Heart right ventricle (tissue), 16 donors: ENCODE results near the gene IGSF3. TPM values are rescaled to one million over a fixed set of nuclear protein-coding genes. Genes with fewer than 3 reads are reported as not detected.

Source experiments
- ATAC-seq, 8 donors: fragments of 200-7000 bp; cut with Tn5 transposase; one replicate each; pipeline ENCODE4 v1.9.1; 2020; ENCODE audit warnings: mild to moderate bottlenecking in 8 of 8, moderate library complexity in 8 of 8, moderate number of reproducible peaks in 1 of 8
- DNase-seq, 2 donors: peaks; one replicate each; pipeline ENCODE4 v3.0.0-alpha.2; 2020
- H3K27ac ChIP-seq, 10 donors: fragments of 200-600 bp; sonication (generic) in 2 of 10; one replicate each; pipeline versions ENCODE4 v1.5.0 to v1.8.0; 2020 to 2022; ENCODE audit warnings: mild to moderate bottlenecking in 3 of 10
- H3K27me3 ChIP-seq, 7 donors: fragments of 200-600 bp; one replicate each; pipeline ENCODE4 v1.8.0; 2021 to 2022; ENCODE audit warnings: mild to moderate bottlenecking in 2 of 7
- H3K36me3 ChIP-seq, 9 donors: fragments of 200-600 bp; sonication (generic) in 1 of 9; one replicate each; pipeline versions ENCODE4 v1.5.0 to v1.8.0; 2020 to 2022; ENCODE audit warnings: mild to moderate bottlenecking in 2 of 9
- H3K4me1 ChIP-seq, 9 donors: fragments of 200-600 bp; sonication (generic) in 1 of 9; one replicate each; pipeline versions ENCODE4 v1.5.0 to v1.8.0; 2020 to 2022; ENCODE audit warnings: mild to moderate bottlenecking in 4 of 9
- H3K4me3 ChIP-seq, 10 donors: fragments of 200-600 bp; sonication (generic) in 2 of 10; one replicate each; pipeline versions ENCODE4 v1.5.0 to v1.8.0; 2020 to 2022; ENCODE audit warnings: mild to moderate bottlenecking in 7 of 10, moderate library complexity in 2 of 10
- H3K9me3 ChIP-seq, 11 donors: fragments of 200-600 bp in 10 of 11; sonication (generic) in 2 of 11; one replicate each; pipeline versions ENCODE4 v1.5.0 to v1.8.0; 2013 to 2022; ENCODE audit warnings: mild to moderate bottlenecking in 2 of 11, control low read depth in 1 of 11, moderate library complexity in 1 of 11
- WGBS, 2 donors: extraction: QIAGEN DNeasy Blood & Tissue Kit; methylation state at CpG; one replicate each; pipeline ENCODE4 v1.1.7; 2013; ENCODE audit warnings: inconsistent platforms in 1 of 2; 5-methylcytosine and 5-hydroxymethylcytosine counted together
- intact Hi-C, 10 donors: fragments of 100-400 bp; cut with DNase I; formaldehyde crosslinking; loops; one replicate each; pipeline versions ENCODE4 v1.11.1 to v1.14.2; 2022
- polyA plus RNA-seq, 2 donors: library from polyadenylated mRNA; stranded (reverse); fragments of 200-250 nt; gene quantifications; one replicate each; pipeline ENCODE4 v1.2.3, GENCODE V29; 2013
- total RNA-seq, 10 donors: library from RNA; stranded (reverse); fragmentation: NEBNext Ultra II Directional in 3 of 10; extraction: Animal tissue kit (Norgen Biotek cat#: 25700) in 3 of 10; gene quantifications; one replicate each; pipeline versions ENCODE4 v1.2.1 to v1.2.4, GENCODE V29; 2021 to 2023
- TF ChIP-seq, protein P1 (sequence below), 9 donors: fragments of 200-600 bp; sonication (generic) in 2 of 9; IDR thresholded peaks; one replicate each; pipeline versions ENCODE4 v1.5.0 to v1.8.0; 2021 to 2022; ENCODE audit warnings: antibody characterized with exemption in 9 of 9, mild to moderate bottlenecking in 5 of 9, moderate library complexity in 1 of 9
- donor health status: Arrhythmogenic right ventricular cardiomyopathy.
- donor health status: ischemic (EF 13 %, LVEDD 7.1; RV severe dilation, severe dysfunction).
- donor health status: healthy with polysubstance abuse.
- donor health status: DM: no; HTN: yes; CAD: no.
- donor health status: DM: no; HTN: no; CAD: no.
- donor health status: ischemic (EF 25% LVEDD 6.9; RV normal size, moderate dysfunction).
- donor health status: ischemic (EF 25% LVEDD 5.7; RV mildly dilated, moderate dysfunction).
- donor health status: healthy.
- donor health status: DM: yes; HTN: yes; CAD: no.
- donor health status: Ischemic cardiomyopathy.
- donor health status: ischemic (EF 35%, LVEDD 5.7; RV mildly dilated, moderate dysfunction).
- donor health status: nonischemic (EF 11% LVEDD 7.7; RV severe dilation, severe dysfunction).
- donor health status: DM: yes; HTN: yes; CAD: no.
- donor health status: PGD.
- donor health status: ischemic (EF 29% LVEDD 5.4; RV normal size, mild dysfunction).
- donor health status: nonischemic (EF 23%, LVEDD 6.1; RV moderate dilation, normal function).

Gene IGSF3
- total and polyA plus RNA-seq, 12 donors: 4.0 to 21.2 (median 12.8) TPM

DNA sequence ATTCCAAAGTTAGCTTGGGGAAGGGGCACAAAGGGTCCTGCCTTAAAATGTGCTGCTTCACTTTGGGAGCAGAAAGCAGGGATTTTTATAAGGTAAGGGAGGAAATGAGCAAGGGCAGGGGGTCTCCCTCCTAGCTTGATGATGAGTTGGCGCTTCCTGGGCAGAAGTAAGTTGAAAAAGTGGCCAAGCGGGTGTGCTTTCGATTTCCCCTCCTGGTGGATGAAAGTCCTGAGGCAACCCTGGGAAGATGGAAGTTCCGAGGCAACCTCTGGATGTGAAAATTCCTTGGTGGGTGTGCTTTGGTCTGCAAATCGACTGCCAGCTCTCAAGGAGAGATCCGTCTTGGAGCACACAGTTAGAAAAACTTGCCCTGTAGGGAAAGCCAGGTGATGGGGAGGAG, 45.0 kb upstream of the IGSF3 start:
- ATAC-seq (no peak), DNase-seq (no peak)
- Histone ChIP-seq H3K36me3 (no peaks in the 10 kb centered on the region), H3K27ac (no peak overlapping the region), H3K9me3 (no peaks in the 10 kb centered on the region), H3K27me3 (peaks cover 0 to 4% (median 0%) of the 10 kb centered on the region in 7 donors), H3K4me3 (no peak overlapping the region), H3K4me1 (peaks cover 0 to 5% (median 0%) of the 10 kb centered on the region in 9 donors)
- intact Hi-C loops: no loop called here
- 62 to 79% methylated on average over 6 of the region's 6 CpGs for WGBS, 2 donors
- TF ChIP-seq, protein P1, sequence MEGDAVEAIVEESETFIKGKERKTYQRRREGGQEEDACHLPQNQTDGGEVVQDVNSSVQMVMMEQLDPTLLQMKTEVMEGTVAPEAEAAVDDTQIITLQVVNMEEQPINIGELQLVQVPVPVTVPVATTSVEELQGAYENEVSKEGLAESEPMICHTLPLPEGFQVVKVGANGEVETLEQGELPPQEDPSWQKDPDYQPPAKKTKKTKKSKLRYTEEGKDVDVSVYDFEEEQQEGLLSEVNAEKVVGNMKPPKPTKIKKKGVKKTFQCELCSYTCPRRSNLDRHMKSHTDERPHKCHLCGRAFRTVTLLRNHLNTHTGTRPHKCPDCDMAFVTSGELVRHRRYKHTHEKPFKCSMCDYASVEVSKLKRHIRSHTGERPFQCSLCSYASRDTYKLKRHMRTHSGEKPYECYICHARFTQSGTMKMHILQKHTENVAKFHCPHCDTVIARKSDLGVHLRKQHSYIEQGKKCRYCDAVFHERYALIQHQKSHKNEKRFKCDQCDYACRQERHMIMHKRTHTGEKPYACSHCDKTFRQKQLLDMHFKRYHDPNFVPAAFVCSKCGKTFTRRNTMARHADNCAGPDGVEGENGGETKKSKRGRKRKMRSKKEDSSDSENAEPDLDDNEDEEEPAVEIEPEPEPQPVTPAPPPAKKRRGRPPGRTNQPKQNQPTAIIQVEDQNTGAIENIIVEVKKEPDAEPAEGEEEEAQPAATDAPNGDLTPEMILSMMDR (IDR thresholded peaks at IDR 0.05): no peak

DNA sequence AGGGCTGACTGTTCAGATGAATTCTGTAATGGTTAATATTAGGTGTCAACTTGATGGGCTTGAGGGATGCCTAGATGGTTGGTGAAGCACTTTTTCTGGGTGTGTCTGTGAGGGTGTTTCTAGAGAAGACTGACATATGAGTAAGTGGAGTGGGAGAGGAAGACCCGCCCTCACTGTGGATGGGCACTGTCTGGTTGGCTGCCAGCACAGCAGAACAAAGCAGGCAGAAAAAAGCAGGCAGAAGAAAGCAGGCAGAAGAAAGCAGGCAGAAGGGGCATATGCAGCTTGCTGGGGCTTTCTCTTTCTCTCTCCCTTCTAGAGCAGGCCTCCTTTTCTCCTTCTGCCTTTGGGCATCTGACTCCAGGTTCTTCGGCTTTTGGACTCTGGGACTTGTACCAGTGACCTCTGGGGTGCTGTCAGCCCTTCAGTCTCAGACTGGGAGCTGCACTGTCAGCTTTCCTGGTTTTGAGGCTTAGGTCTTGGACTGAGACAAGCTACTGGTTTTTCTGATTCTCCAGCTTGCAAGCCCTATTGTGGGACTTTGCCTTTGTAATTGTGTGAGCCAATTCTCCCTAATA, 43.8 kb upstream of the IGSF3 start:
- Histone ChIP-seq H3K4me1 (peaks cover 0 to 5% (median 0%) of the 10 kb centered on the region in 9 donors), H3K36me3 (no peaks in the 10 kb centered on the region), H3K27me3 (peaks cover 0 to 5% (median 0%) of the 10 kb centered on the region in 7 donors), H3K4me3 (no peak overlapping the region), H3K9me3 (no peaks in the 10 kb centered on the region), H3K27ac (no peak overlapping the region)
- 70 to 71% methylated on average over 2 of the region's 2 CpGs for WGBS, 2 donors
- DNase-seq: no peak
- intact Hi-C loops: no loop called here
- ATAC-seq: peak in 2 of 8 donors; percentile 37 to 50
- TF ChIP-seq, protein P1 (IDR thresholded peaks at IDR 0.05): no peak

DNA sequence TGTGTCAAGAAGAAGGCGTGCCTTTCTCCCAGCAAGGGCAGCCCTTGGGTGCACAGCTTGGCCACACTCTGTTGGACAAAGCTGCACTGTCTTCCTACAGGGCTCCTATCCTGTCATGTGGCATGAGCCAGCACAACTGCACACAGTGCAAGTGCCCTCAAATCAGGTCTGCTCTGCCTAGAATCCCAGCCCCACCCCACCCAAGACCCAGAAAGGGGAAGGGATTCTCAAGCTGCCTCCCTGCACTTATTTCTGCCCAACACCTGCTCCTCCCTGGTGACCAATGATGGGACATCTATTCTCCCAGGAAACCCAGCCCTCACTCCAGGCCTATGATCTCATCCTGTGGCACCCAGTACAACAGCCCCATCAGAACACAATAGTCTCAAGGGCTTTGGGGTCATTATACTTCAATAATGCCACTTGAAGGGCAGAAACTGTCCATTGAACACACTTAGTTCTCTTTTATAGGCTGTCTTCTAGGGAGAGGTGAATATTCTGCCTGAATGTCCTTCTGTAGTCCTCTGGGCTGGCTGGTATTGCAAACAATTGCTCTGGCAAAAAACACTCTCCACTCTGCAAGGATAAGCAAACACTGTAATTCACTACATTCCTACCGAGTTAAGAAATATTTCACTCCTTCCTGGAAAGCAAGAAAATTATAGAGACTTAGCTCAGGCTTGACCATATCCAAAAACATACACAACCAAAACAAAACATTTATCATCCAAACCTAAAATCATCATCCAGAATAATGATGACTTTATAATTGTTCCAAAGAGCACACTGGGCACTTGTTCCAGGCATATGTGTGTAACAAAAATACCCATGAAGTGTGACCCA, 43.1 kb upstream of the IGSF3 start:
- no peak for DNase-seq
- Histone ChIP-seq H3K4me3 (no peak overlapping the region), H3K27ac (no peak overlapping the region), H3K9me3 (no peaks in the 10 kb centered on the region), H3K4me1 (peaks cover 0 to 5% (median 0%) of the 10 kb centered on the region in 9 donors), H3K36me3 (no peaks in the 10 kb centered on the region), H3K27me3 (peaks cover 0 to 5% (median 0%) of the 10 kb centered on the region in 7 donors)
- intact Hi-C loops: no loop called here
- peak in 4 of 8 donors; percentile 30 to 55 (median 52) for ATAC-seq
- TF ChIP-seq, protein P1 (IDR thresholded peaks at IDR 0.05): no peak
- WGBS, 2 donors: 68 to 70% methylated on average over 2 of the region's 2 CpGs

DNA sequence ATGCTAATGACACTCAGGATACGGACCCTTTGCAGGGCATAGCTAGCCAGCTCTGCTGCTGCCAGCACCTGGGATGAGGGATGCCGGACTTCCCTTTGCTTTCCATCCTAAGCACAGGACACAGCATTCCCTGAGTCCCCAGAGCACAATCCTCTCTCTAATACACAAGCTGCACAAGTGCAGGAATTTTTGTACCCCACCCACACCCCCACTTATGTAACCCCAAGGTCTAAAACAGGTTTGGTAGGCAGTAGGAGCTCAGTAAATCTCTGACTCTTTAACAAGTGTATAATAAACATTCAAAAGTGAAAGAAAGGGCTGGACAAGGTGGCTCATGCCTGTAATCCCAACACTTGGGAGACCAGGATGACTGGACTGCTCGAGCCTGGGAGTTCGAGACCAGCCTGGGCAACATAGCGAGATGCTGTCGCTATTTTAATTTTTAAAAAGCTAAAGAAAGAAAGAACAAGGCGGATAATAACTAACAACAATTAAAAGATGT, 42.2 kb upstream of the IGSF3 start:
- 93 to 97% methylated on average over 7 of the region's 7 CpGs for WGBS, 2 donors
- ATAC-seq: no peak
- TF ChIP-seq, protein P1 (IDR thresholded peaks at IDR 0.05): no peak

More for the DNA sequence above, 42.2 kb upstream of the IGSF3 start:
- no peaks in the 10 kb centered on the region for H3K36me3 ChIP-seq
- no peak overlapping the region for H3K27ac ChIP-seq
- H3K9me3 ChIP-seq: no peaks in the 10 kb centered on the region
- H3K4me3 ChIP-seq: no peak overlapping the region
- peaks cover 0 to 5% (median 0%) of the 10 kb centered on the region in 7 donors for H3K27me3 ChIP-seq
- intact Hi-C loops: no loop called here
- peaks cover 0 to 5% (median 0%) of the 10 kb centered on the region in 9 donors for H3K4me1 ChIP-seq
- no peak for DNase-seq
